HCT116 (cell line): Measurements from ENCODE around the gene CLTA. TPM values are rescaled to one million over a fixed set of nuclear protein-coding genes. Genes with fewer than 3 reads are reported as not detected.

Experiments
- ATAC-seq: fragments of 200-7000 bp; cut with Tn5 transposase; 2 replicates; pipeline ENCODE4 v1.9.1; 2020; ENCODE audit warnings: mild to moderate bottlenecking, moderate library complexity
- BruUV-seq: library from RNA; stranded (reverse); fragments of 400-500 nt; replicated peaks from 2 replicates; lab custom pipeline; 2021; lab: Mats Ljungman, UMichigan
- CTCF ChIA-PET: fragments of 300-600 bp; sonication (Branson Sonifier 250); formaldehyde crosslinking; loops from one replicate; lab custom pipeline; 2021; ENCODE audit warnings: antibody characterized with exemption; lab: Charles Lee
- POLR2A ChIA-PET: fragments of 300-600, 350-600 bp; sonication (Branson Sonifier 250); formaldehyde crosslinking; loops from one replicate; lab custom pipeline; 2021; ENCODE audit warnings: antibody characterized with exemption; lab: Charles Lee
- RAD21 ChIA-PET, 2 experiments: fragments of 300-600 bp; sonication (Branson Sonifier 250); formaldehyde crosslinking; loops; one replicate each; lab custom pipeline; 2023; ENCODE audit warnings: low total read pairs in 2 of 2; ENCODE audit not compliant: uncharacterized antibody in 2 of 2, unreplicated experiment in 2 of 2, low non-redundant PET in 1 of 2; lab: Charles Lee
- DNase-seq: peaks from one replicate; pipeline ENCODE4 v3.0.0-alpha.2; 2010; ENCODE audit warnings: low read depth, low spot score
- H2AFZ ChIP-seq: fragments of 200-600 bp; shearing (Covaris generic), sonication (generic); 2 replicates; pipeline ENCODE4 v1.6.1; 2017; ENCODE audit warnings: low read depth, mixed run types, mixed read lengths, antibody characterized with exemption, low read length; ENCODE audit not compliant: poor library complexity, severe bottlenecking
- H3K27ac ChIP-seq: 2 replicates; pipeline ENCODE4 v1.5.1; 2012; ENCODE audit warnings: low read depth, low read length
- H3K27me3 ChIP-seq: fragments of 200-600 bp; sonication (generic); 2 replicates; pipeline ENCODE4 v1.6.1; 2016; ENCODE audit warnings: mixed run types, low read length, mixed read lengths; ENCODE audit not compliant: insufficient read depth
- H3K36me3 ChIP-seq, 2 experiments: fragments of 200-500 bp in 1 of 2; fragments of 200-600 bp in 1 of 2; sonication (Bioruptor generic) in 1 of 2; sonication (generic) in 1 of 2; 2 replicates each; pipeline versions ENCODE4 v1.5.1 to v1.6.1; 2014 to 2016; ENCODE audit warnings: low read length in 2 of 2, inconsistent platforms in 1 of 2, mixed read lengths in 1 of 2, mixed run types in 1 of 2; ENCODE audit not compliant: insufficient read depth in 2 of 2, control insufficient read depth in 1 of 2
- H3K4me1 ChIP-seq, 2 experiments: fragments of 200-600 bp in 1 of 2; sonication (generic) in 1 of 2; 2 replicates each; pipeline versions ENCODE4 v1.5.1 to v1.6.1; 2012 to 2017; ENCODE audit warnings: low read length in 2 of 2, inconsistent platforms in 1 of 2, mild to moderate bottlenecking in 1 of 2, mixed read lengths in 1 of 2, mixed run types in 1 of 2, moderate library complexity in 1 of 2; ENCODE audit not compliant: insufficient read depth in 2 of 2, control insufficient read depth in 1 of 2
- H3K4me2 ChIP-seq: fragments of 200-600 bp; sonication (generic); 2 replicates; pipeline ENCODE4 v1.6.1; 2017; ENCODE audit warnings: mixed run types, low read length, mixed read lengths
- H3K4me3 ChIP-seq, 2 experiments: fragments of 200-600 bp in 1 of 2; sonication (generic) in 1 of 2; replicated peaks in 1 of 2; 2 replicates each; pipeline ENCODE4 v1.5.1; 2011 to 2016; ENCODE audit warnings: low read length in 2 of 2, control low read depth in 1 of 2, low read depth in 1 of 2, mild to moderate bottlenecking in 1 of 2, mixed read lengths in 1 of 2, mixed run types in 1 of 2
- H3K79me2 ChIP-seq: fragments of 200-600 bp; sonication (generic); 2 replicates; pipeline ENCODE4 v1.6.1; 2017; ENCODE audit warnings: mild to moderate bottlenecking, mixed run types, low read length, moderate library complexity, mixed read lengths; ENCODE audit not compliant: insufficient read depth
- H3K9ac ChIP-seq: fragments of 200-600 bp; sonication (generic); 2 replicates; pipeline ENCODE4 v1.6.1; 2016; ENCODE audit warnings: low read length, mixed read lengths
- H3K9me2 ChIP-seq: fragments of 200-600 bp; sonication (generic), shearing (Covaris generic); 2 replicates; pipeline ENCODE4 v1.6.1; 2017; ENCODE audit warnings: mixed run types, mild to moderate bottlenecking, moderate library complexity; ENCODE audit not compliant: insufficient read depth
- H3K9me3 ChIP-seq, 2 experiments: fragments of 200-500 bp in 1 of 2; fragments of 200-600 bp in 1 of 2; sonication (Bioruptor generic) in 1 of 2; sonication (generic) in 1 of 2; 2 replicates each; pipeline ENCODE4 v1.6.1; 2014 to 2017; ENCODE audit warnings: low read length in 2 of 2, mixed read lengths in 2 of 2, inconsistent platforms in 1 of 2, low read depth in 1 of 2, mild to moderate bottlenecking in 1 of 2, mixed run types in 1 of 2, moderate library complexity in 1 of 2; ENCODE audit not compliant: control insufficient read depth in 1 of 2, insufficient read depth in 1 of 2
- H4K20me1 ChIP-seq: fragments of 200-600 bp; sonication (generic), shearing (Covaris generic); 2 replicates; pipeline ENCODE4 v1.6.1; 2017; ENCODE audit warnings: mixed run types, mild to moderate bottlenecking, moderate library complexity; ENCODE audit not compliant: insufficient read depth
- CBX3 ChIP-seq: IDR thresholded peaks from 2 replicates; pipeline ENCODE4 v1.6.1; 2012; ENCODE audit warnings: low read depth
- CEBPB ChIP-seq: IDR thresholded peaks from 2 replicates; pipeline ENCODE4 v1.6.1; 2012; ENCODE audit warnings: low read depth
- EZH2phosphoT487 ChIP-seq: fragments of 200-600 bp; IDR thresholded peaks from 2 replicates; pipeline ENCODE4 v1.6.1; 2018; ENCODE audit warnings: antibody characterized with exemption, borderline replicate concordance
- JUND ChIP-seq: IDR thresholded peaks from 2 replicates; pipeline ENCODE4 v1.6.1; 2012
- POLR2AphosphoS5 ChIP-seq: IDR thresholded peaks from 2 replicates; pipeline ENCODE4 v1.6.1; 2011; ENCODE audit warnings: mild to moderate bottlenecking, low read depth, low read length, moderate library complexity
- SIN3A ChIP-seq: IDR thresholded peaks from 2 replicates; pipeline ENCODE4 v1.6.1; 2012; ENCODE audit warnings: low read depth
- SP1 ChIP-seq: IDR thresholded peaks from 2 replicates; pipeline ENCODE4 v1.6.1; 2012; ENCODE audit warnings: low read depth
- SRF ChIP-seq: IDR thresholded peaks from 2 replicates; pipeline ENCODE4 v1.6.1; 2012; ENCODE audit warnings: low read depth
- ZBTB33 ChIP-seq: IDR thresholded peaks from 2 replicates; pipeline ENCODE4 v1.6.1; 2011; ENCODE audit warnings: mild to moderate bottlenecking, low read length, moderate library complexity; ENCODE audit not compliant: insufficient replicate concordance; ENCODE audit errors: extremely low read depth
- ZFX ChIP-seq: fragments of 450-650 bp; IDR thresholded peaks from 2 replicates; pipeline ENCODE4 v1.6.1; 2017
- intact Hi-C: fragments of 100-400 bp; cut with micrococcal nuclease; formaldehyde crosslinking; loops from 2 replicates; pipeline ENCODE4 v1.10.0; 2022
- total RNA-seq: library from RNA; stranded (reverse); gene quantifications from one replicate; pipeline ENCODE4 v1.2.1, GENCODE V29; 2021; ENCODE audit not compliant: unreplicated experiment
- TF ChIP-seq, protein P1 (sequence below), 3 experiments: fragments of 200-600 bp in 1 of 3; sonication (generic) in 1 of 3; IDR thresholded peaks in 2 of 3; conservative IDR thresholded peaks in 1 of 3; 2 replicates each; pipeline ENCODE4 v1.5.1; 2012 to 2017; ENCODE audit warnings: low read depth in 2 of 3, low read length in 2 of 3, antibody characterized with exemption in 1 of 3, borderline replicate concordance in 1 of 3, control low read depth in 1 of 3, mild to moderate bottlenecking in 1 of 3, mixed read lengths in 1 of 3, mixed run types in 1 of 3, moderate library complexity in 1 of 3; ENCODE audit not compliant: insufficient read depth in 1 of 3
- TF ChIP-seq, protein P2 (sequence below): IDR thresholded peaks from 2 replicates; pipeline ENCODE4 v1.6.1; 2012; ENCODE audit warnings: low read depth

The CLTA gene
- total RNA-seq, 1 experiment from 2014 or later, result 152 TPM

GRCh38 chr9:36192196-36192595 lies 1.5 kb downstream of the CLTA start:
- Histone ChIP-seq H3K36me3 (peaks cover 3 to 12% of the 10 kb centered on the region in 2 experiments; a peak in 3 of 4 replicates), H4K20me1 (0 out of 2 replicates have a peak, but pooled peaks cover 5% of the 10 kb centered on the region), H3K27me3 (no peaks in the 10 kb centered on the region), H3K4me3 (peak overlapping the region; percentile 87 to 91), H3K9me3 (no peaks in the 10 kb centered on the region), H3K9me2 (no peaks in the 10 kb centered on the region), H3K79me2 (peaks cover 59% of the 10 kb centered on the region), H2AFZ (no peak overlapping the region), H3K4me1 (peaks cover 12 to 20% of the 10 kb centered on the region in 2 experiments), H3K4me2 (peak overlapping the region; percentile 86), H3K9ac (peak overlapping the region; percentile 89), H3K27ac (no peak overlapping the region)
- ChIA-PET CTCF (no interaction called here), RAD21 (no interaction called here), POLR2A (no interaction called here)
- TF ChIP-seq CBX3, result no peak
- no peak for TF ChIP-seq POLR2AphosphoS5
- TF ChIP-seq ZBTB33, result no peak
- no peak for TF ChIP-seq SRF
- TF ChIP-seq CEBPB, result no peak
- TF ChIP-seq JUND, result no peak
- TF ChIP-seq SIN3A, result no peak
- no peak for TF ChIP-seq ZFX
- TF ChIP-seq, protein P1, sequence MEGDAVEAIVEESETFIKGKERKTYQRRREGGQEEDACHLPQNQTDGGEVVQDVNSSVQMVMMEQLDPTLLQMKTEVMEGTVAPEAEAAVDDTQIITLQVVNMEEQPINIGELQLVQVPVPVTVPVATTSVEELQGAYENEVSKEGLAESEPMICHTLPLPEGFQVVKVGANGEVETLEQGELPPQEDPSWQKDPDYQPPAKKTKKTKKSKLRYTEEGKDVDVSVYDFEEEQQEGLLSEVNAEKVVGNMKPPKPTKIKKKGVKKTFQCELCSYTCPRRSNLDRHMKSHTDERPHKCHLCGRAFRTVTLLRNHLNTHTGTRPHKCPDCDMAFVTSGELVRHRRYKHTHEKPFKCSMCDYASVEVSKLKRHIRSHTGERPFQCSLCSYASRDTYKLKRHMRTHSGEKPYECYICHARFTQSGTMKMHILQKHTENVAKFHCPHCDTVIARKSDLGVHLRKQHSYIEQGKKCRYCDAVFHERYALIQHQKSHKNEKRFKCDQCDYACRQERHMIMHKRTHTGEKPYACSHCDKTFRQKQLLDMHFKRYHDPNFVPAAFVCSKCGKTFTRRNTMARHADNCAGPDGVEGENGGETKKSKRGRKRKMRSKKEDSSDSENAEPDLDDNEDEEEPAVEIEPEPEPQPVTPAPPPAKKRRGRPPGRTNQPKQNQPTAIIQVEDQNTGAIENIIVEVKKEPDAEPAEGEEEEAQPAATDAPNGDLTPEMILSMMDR (IDR thresholded peaks at IDR 0.05 in 2 of 3, conservative IDR thresholded peaks at IDR 0.05 in 1 of 3; ENCODE audit: borderline replicate concordance in 1 of 3, insufficient read depth in 1 of 3, low read depth in 2 of 3, low read length in 2 of 3), result no peak
- no peak for TF ChIP-seq EZH2phosphoT487
- TF ChIP-seq, protein P2, sequence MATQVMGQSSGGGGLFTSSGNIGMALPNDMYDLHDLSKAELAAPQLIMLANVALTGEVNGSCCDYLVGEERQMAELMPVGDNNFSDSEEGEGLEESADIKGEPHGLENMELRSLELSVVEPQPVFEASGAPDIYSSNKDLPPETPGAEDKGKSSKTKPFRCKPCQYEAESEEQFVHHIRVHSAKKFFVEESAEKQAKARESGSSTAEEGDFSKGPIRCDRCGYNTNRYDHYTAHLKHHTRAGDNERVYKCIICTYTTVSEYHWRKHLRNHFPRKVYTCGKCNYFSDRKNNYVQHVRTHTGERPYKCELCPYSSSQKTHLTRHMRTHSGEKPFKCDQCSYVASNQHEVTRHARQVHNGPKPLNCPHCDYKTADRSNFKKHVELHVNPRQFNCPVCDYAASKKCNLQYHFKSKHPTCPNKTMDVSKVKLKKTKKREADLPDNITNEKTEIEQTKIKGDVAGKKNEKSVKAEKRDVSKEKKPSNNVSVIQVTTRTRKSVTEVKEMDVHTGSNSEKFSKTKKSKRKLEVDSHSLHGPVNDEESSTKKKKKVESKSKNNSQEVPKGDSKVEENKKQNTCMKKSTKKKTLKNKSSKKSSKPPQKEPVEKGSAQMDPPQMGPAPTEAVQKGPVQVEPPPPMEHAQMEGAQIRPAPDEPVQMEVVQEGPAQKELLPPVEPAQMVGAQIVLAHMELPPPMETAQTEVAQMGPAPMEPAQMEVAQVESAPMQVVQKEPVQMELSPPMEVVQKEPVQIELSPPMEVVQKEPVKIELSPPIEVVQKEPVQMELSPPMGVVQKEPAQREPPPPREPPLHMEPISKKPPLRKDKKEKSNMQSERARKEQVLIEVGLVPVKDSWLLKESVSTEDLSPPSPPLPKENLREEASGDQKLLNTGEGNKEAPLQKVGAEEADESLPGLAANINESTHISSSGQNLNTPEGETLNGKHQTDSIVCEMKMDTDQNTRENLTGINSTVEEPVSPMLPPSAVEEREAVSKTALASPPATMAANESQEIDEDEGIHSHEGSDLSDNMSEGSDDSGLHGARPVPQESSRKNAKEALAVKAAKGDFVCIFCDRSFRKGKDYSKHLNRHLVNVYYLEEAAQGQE, result no peak
- TF ChIP-seq SP1, result no peak
- BruUV-seq, result no TSS peak
- ATAC-seq (no peak), DNase-seq (no peak)
- intact Hi-C loops, result no loop called here
